Activated CD8-positive, alpha-beta T cell treated with anti-CD3 and anti-CD28 coated beads, Interleukin-2, amount 10 ng/mL, durations not matched to agents 7 days and 5 days (primary cell): ENCODE measurements around the gene IGLL5. TPM values are rescaled to one million over a fixed set of nuclear protein-coding genes. Genes with fewer than 3 reads are reported as not detected.

ENCODE experiments used
- ATAC-seq: fragments of 150-1000 bp; cut with Tn5 transposase; one replicate; pipeline ENCODE4 v1.10.0; 2021; ENCODE audit warnings: moderate library complexity
- CTCF ChIA-PET: fragments of 350-600 bp; sonication (Branson Sonifier 250); formaldehyde crosslinking; loops from one replicate; lab custom pipeline; 2021; ENCODE audit warnings: antibody characterized with exemption; lab: Charles Lee
- POLR2A ChIA-PET: fragments of 350-600 bp; sonication (Branson Sonifier 250); formaldehyde crosslinking; loops from one replicate; lab custom pipeline; 2021; ENCODE audit warnings: antibody characterized with exemption; lab: Charles Lee
- DNase-seq: peaks from one replicate; pipeline ENCODE4 v3.0.0-alpha.2; 2020
- H3K27ac Mint-ChIP-seq: one replicate; pipeline ENCODE4 v1.8.0; 2021; ENCODE audit warnings: mild to moderate bottlenecking, mixed read lengths
- H3K27me3 Mint-ChIP-seq: one replicate; pipeline ENCODE4 v1.8.0; 2021; ENCODE audit warnings: low read depth, mixed read lengths
- H3K36me3 Mint-ChIP-seq: one replicate; pipeline ENCODE4 v1.8.0; 2021; ENCODE audit warnings: low read depth, mixed read lengths
- H3K4me1 Mint-ChIP-seq: one replicate; pipeline ENCODE4 v1.8.0; 2021; ENCODE audit warnings: low read depth, mixed read lengths
- H3K4me3 Mint-ChIP-seq: one replicate; pipeline ENCODE4 v1.8.0; 2021; ENCODE audit warnings: mild to moderate bottlenecking, mixed read lengths
- H3K9me3 Mint-ChIP-seq: one replicate; pipeline ENCODE4 v1.8.0; 2022; ENCODE audit warnings: mixed read lengths; ENCODE audit not compliant: insufficient read depth
- total RNA-seq, 2 experiments: library from RNA; stranded (reverse); gene quantifications; one replicate each; pipeline ENCODE4 v1.2.3, GENCODE V29; 2021

The IGLL5 gene
- total RNA-seq, 2 experiments from 2014 or later: not detected

GRCh38 chr22:22878801-22879674 lies 8.6 kb upstream of the IGLL5 start:
- ChIA-PET POLR2A (no interaction called here), CTCF (interaction anchor here (0.7 to 9.0 kb wide), 13 partner anchors 8 to 91 kb away, joined by 3 to 256 read pairs (median 7); no protein-coding TSS in a partner anchor)
- no peak overlapping the region for H3K27ac Mint-ChIP-seq
- H3K4me3 Mint-ChIP-seq: no peak overlapping the region
- peak; percentile 16 for DNase-seq
- no peaks in the 10 kb centered on the region for H3K9me3 Mint-ChIP-seq
- H3K4me1 Mint-ChIP-seq: peaks cover 4% of the 10 kb centered on the region
- no peaks in the 10 kb centered on the region for H3K36me3 Mint-ChIP-seq
- peaks cover 16% of the 10 kb centered on the region for H3K27me3 Mint-ChIP-seq
- ATAC-seq: no peak

- Mint-ChIP-seq H3K4me3 (no peak overlapping the region), H3K27ac (no peak overlapping the region), H3K4me1 (peaks cover 11% of the 10 kb centered on the region), H3K9me3 (no peaks in the 10 kb centered on the region), H3K27me3 (peaks cover 16% of the 10 kb centered on the region), H3K36me3 (no peaks in the 10 kb centered on the region)
- DNase-seq (peak; percentile 20), ATAC-seq (no peak)
- ChIA-PET POLR2A (no interaction called here), CTCF (interaction anchor here (0.7 to 9.0 kb wide), 11 partner anchors 9 to 134 kb away, joined by 3 to 256 read pairs (median 4); no protein-coding TSS in a partner anchor)
Observed at GRCh38 chr22:22879675-22880155, 7.9 kb upstream of the IGLL5 start.

- ChIA-PET POLR2A (no interaction called here), CTCF (interaction anchor here (0.8 to 9.0 kb wide), 11 partner anchors 10 to 135 kb away, joined by 3 to 256 read pairs (median 4); no protein-coding TSS in a partner anchor)
- DNase-seq: peak; percentile 15
- no peaks in the 10 kb centered on the region for H3K36me3 Mint-ChIP-seq
- peaks cover 17% of the 10 kb centered on the region for H3K27me3 Mint-ChIP-seq
- peaks cover 19% of the 10 kb centered on the region for H3K4me1 Mint-ChIP-seq
- no peak for ATAC-seq
- no peak overlapping the region for H3K27ac Mint-ChIP-seq
- H3K9me3 Mint-ChIP-seq: no peaks in the 10 kb centered on the region
- no peak overlapping the region for H3K4me3 Mint-ChIP-seq
Observed at GRCh38 chr22:22880645-22881044, 7.0 kb upstream of the IGLL5 start.

GRCh38 chr22:22881116-22882000 lies 6.3 kb upstream of the IGLL5 start:
- H3K36me3 Mint-ChIP-seq: no peaks in the 10 kb centered on the region
- peaks cover 19% of the 10 kb centered on the region for H3K4me1 Mint-ChIP-seq
- ATAC-seq (no peak), DNase-seq (no peak)
- ChIA-PET POLR2A (interaction anchor here (0.7 kb wide), 1 partner anchor 50 kb away, joined by 3 read pairs; no protein-coding TSS in a partner anchor), CTCF (interaction anchor here (0.6 to 9.0 kb wide), 15 partner anchors 26 to 504 kb away, joined by 3 to 256 read pairs (median 4); no protein-coding TSS in a partner anchor)
- no peak overlapping the region for H3K4me3 Mint-ChIP-seq
- H3K27me3 Mint-ChIP-seq: peaks cover 19% of the 10 kb centered on the region
- no peaks in the 10 kb centered on the region for H3K9me3 Mint-ChIP-seq
- H3K27ac Mint-ChIP-seq: no peak overlapping the region

GRCh38 chr22:22882033-22882717 lies 5.4 kb upstream of the IGLL5 start:
- Mint-ChIP-seq H3K36me3 (no peaks in the 10 kb centered on the region), H3K4me1 (peaks cover 19% of the 10 kb centered on the region), H3K9me3 (no peaks in the 10 kb centered on the region), H3K27me3 (peaks cover 23% of the 10 kb centered on the region), H3K27ac (no peak overlapping the region), H3K4me3 (no peak overlapping the region)
- CTCF ChIA-PET: interaction anchor here (0.6 to 9.0 kb wide), 12 partner anchors 11 to 504 kb away, joined by 3 to 256 read pairs (median 10); no protein-coding TSS in a partner anchor
- DNase-seq: no peak
- no peak for ATAC-seq
- POLR2A ChIA-PET: interaction anchor here (0.7 kb wide), 1 partner anchor 51 kb away, joined by 3 read pairs; no protein-coding TSS in a partner anchor

GRCh38 chr22:22883090-22883727 lies 4.4 kb upstream of the IGLL5 start:
- Mint-ChIP-seq H3K27ac (no peak overlapping the region), H3K36me3 (no peaks in the 10 kb centered on the region), H3K4me1 (peaks cover 19% of the 10 kb centered on the region), H3K9me3 (no peaks in the 10 kb centered on the region), H3K4me3 (no peak overlapping the region), H3K27me3 (peaks cover 24% of the 10 kb centered on the region)
- ChIA-PET POLR2A (interaction anchor here (0.6 kb wide), 1 partner anchor 81 kb away, joined by 3 read pairs; no protein-coding TSS in a partner anchor), CTCF (interaction anchor here (0.6 to 9.0 kb wide), 55 partner anchors 8 to 399 kb away, joined by 3 to 256 read pairs (median 7); no protein-coding TSS in a partner anchor)
- no peak for DNase-seq
- ATAC-seq: no peak

- Mint-ChIP-seq H3K27me3 (peaks cover 28% of the 10 kb centered on the region), H3K4me3 (no peak overlapping the region), H3K4me1 (peaks cover 19% of the 10 kb centered on the region), H3K36me3 (no peaks in the 10 kb centered on the region), H3K27ac (no peak overlapping the region), H3K9me3 (no peaks in the 10 kb centered on the region)
- peak; percentile 90 for ATAC-seq
- ChIA-PET CTCF (interaction anchor here (0.5 to 9.0 kb wide), 76 partner anchors 9 to 420 kb away, joined by 3 to 256 read pairs (median 4); no protein-coding TSS in a partner anchor), POLR2A (interaction anchor here (0.6 kb wide), 1 partner anchor 82 kb away, joined by 3 read pairs; no protein-coding TSS in a partner anchor)
- DNase-seq: peak; percentile 85
Observed at GRCh38 chr22:22884010-22884887, 3.4 kb upstream of the IGLL5 start.

GRCh38 chr22:22884888-22885840 lies 2.5 kb upstream of the IGLL5 start:
- CTCF ChIA-PET: interaction anchor here (0.7 to 9.0 kb wide), 42 partner anchors 10 to 397 kb away, joined by 3 to 256 read pairs (median 10); no protein-coding TSS in a partner anchor
- ATAC-seq (peak; percentile 27), DNase-seq (peak; percentile 69)
- peaks cover 30% of the 10 kb centered on the region for H3K27me3 Mint-ChIP-seq
- POLR2A ChIA-PET: no interaction called here
- no peak overlapping the region for H3K27ac Mint-ChIP-seq
- no peak overlapping the region for H3K4me3 Mint-ChIP-seq
- H3K9me3 Mint-ChIP-seq: no peaks in the 10 kb centered on the region
- H3K4me1 Mint-ChIP-seq: peaks cover 19% of the 10 kb centered on the region
- no peaks in the 10 kb centered on the region for H3K36me3 Mint-ChIP-seq

- H3K4me1 Mint-ChIP-seq: peaks cover 19% of the 10 kb centered on the region
- H3K36me3 Mint-ChIP-seq: no peaks in the 10 kb centered on the region
- DNase-seq (no peak), ATAC-seq (no peak)
- H3K27me3 Mint-ChIP-seq: peaks cover 40% of the 10 kb centered on the region
- ChIA-PET POLR2A (no interaction called here), CTCF (interaction anchor here (1.0 to 8.2 kb wide), 4 partner anchors 56 to 134 kb away, joined by 3 to 184 read pairs (median 65); no protein-coding TSS in a partner anchor)
- H3K9me3 Mint-ChIP-seq: no peaks in the 10 kb centered on the region
- H3K4me3 Mint-ChIP-seq: no peak overlapping the region
- H3K27ac Mint-ChIP-seq: no peak overlapping the region
Observed at GRCh38 chr22:22886546-22886945, 1.1 kb upstream of the IGLL5 start.
